HL-60/S4 (cell line): ENCODE data around the gene AHCYL2.
"Not testable (repeated sequence)": the region's sequence is repeated elsewhere in the genome, so short reads cannot be mapped to it uniquely, and the experiment has no call there.

ENCODE experiments used
- in situ Hi-C: fragments of 300-500 bp; cut with MboI; formaldehyde crosslinking; loops from 2 replicates; pipeline ENCODE4 v1.14.3; 2022; ENCODE audit warnings: low sequenced_read_pairs

Gene AHCYL2

DNA sequence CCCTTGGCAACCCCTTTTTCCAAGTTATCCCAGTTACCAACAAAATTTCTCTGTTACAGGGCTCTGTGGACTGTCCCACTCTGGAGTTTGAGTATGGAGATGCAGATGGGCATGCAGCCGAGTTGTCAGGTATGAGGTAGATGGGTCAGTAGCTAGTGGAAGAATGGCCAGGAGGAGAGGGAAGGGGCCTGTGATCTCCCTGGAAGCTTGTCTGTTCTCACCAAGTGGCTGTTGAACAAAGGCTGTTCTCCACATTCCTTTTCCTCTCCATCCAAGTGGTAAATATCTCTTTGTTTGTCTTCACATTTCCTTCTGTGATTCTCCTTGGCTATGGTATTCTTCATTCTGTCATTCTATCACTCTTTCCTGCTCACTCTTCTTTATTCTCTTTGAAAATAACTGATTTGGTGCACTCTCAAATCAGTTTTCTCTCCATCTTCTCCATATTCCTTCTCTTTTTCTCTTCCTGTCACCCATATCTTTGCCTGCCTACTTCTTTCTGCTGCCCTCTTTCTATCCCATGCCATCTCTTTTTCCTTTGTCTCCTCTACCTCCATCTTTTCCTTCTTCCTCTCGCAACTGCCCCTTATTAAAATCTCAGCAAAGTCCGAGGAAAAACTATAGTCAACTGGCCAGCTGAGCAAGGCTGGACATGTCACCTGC, 215.3 kb downstream of the AHCYL2 start:
- in situ Hi-C loops = no loop called here

DNA sequence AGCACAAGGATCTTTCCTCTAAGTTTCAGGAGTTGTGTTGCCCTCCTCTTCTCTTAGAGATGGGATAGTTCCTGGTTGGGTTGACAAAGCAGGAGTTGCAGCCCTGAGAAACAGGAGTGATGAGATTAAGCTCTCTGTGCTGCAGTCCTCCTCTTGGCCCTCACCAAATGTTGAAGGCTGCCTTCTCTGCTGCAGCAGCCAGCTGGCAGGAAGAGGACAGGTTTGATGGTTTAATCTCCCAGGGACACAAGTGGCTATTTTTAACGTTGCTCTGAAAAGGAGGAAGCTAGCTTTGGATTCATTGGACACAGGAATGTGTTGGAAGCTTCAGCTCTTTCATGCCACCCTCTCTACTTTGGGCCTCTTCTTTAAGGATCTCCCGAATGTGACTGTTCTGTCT, 218.8 kb downstream of the AHCYL2 start:
- in situ Hi-C loops = no loop called here

DNA sequence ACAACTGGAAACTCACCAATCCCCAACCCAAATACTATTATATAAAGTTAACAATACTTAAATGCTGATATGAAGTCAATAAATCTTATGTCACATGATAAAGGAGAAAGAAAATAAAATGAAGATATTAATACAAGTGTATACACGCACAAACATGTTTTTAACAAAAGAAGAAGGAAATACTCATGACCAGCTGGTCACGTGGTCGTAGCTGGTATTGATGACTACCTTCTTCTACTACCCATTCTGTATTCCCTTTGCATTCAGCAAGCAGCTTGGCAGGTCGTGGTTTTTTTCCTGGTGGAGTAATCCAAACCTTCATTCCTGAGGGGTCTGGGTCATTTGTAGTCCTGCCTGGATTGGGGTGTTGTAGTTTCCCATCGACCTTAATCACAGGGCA, 219.9 kb downstream of the AHCYL2 start:
- in situ Hi-C loops = not testable (repeated sequence)

DNA sequence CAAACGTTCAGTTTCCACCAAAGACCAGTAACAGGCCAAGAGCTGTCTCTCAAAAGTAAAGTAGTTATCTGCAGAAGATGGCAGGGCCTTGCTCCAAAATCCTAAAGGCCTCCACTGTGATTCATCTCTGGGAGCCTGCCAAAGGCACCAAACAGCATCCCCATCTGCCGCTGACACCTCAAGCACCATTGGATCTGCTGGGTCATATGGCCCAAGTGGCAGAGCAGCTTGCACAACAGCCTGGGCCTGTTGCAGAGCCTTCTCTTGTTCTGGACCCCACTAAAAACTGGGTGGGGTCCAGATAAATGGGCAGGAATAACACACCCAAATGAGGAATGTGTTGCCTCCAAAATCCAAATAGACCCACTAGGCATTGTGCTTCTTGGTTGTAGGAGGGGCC, 222.1 kb downstream of the AHCYL2 start:
- in situ Hi-C loops = not testable (repeated sequence)

DNA sequence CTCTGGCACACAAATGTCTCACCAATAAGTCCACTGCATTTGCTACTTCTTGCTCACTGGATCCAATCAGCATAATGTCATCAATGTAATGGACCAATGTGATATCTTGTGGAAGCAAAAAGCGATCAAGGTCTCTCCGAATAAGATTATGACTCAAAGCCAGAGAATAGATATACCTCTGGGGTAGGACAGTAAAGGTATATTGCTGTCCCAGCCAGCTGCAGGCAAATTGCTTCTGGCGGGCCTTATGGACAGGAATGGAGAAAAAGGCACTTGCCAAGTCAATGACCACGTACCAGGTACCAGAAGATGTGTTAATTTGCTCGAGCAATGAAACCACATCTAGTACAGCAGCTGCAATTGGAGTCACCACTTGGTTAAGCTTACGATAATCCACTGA, 222.6 kb downstream of the AHCYL2 start:
- in situ Hi-C loops = not testable (repeated sequence)

DNA sequence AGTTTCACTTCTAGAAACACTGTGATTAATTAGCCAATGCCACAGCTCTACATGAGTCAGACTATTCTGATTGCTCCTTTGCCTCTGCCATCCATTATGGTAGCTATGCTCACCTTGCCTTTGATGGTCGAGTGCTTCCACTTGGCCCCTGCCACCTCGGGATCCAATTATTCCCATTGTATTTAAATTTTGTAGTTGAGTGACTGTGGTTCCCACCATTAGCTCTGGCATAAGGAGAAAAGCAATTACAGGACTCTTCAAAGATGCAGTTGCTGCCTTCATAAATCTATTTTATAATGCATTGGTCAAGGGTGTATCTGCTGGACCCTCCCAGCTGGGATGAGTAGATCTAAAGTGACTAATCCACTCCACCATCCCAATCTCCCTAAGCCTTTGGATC, 223.8 kb downstream of the AHCYL2 start:
- in situ Hi-C loops = not testable (repeated sequence)

DNA sequence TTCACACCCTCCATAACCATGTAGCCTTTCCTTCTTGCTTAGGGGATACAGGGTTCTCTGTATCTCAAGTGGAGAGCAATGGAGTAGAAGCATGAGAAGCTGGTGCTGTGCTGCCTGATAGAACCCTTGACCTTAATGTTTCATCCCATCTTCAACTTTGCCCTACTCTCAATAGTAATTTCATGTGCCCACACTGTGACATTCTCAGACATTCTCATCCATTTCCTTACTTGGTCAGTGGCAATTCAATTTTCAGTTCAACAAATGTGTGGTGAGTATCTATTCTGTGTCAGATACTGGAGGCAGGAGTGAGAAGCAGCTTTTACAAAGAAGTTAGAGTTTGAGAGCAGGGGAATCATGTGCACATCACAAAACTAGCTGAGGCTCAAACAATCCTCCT, 225.5 kb downstream of the AHCYL2 start:
- in situ Hi-C loops = loop anchor here (25.0 kb wide), 1 partner anchor 238 kb away; no protein-coding TSS in a partner anchor

DNA sequence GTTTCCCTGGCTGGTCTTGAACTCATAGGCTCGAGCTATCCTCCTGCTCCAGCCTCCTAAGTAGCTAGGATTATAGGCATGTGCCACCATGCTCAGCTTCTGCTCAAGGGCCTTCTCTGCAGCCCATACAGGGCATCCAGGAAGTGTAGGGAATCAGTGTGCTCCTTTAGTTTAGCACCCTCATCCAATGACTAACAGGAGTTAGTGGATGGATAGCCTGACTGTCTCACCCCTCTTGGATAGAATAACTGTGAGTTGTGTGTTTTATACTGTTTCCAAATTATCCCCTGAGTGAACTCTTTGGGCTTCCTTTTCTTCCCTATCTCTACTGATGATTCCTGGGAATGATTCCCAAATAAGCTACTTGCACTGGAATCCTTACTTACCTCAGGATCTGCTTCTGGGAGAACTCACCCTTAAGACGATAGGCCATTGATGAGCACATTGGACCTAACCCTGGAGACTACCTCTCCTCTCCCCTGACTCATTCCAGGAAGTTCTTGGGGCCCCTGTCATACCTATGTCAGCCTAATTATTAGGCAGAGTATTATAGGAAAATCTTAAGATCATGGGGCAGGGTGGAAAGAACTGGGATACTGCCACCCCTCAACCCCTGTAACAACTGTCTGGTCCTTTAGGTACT, 227.9 kb downstream of the AHCYL2 start:
- in situ Hi-C loops = loop anchor here (25.0 kb wide), 1 partner anchor 240 kb away; no protein-coding TSS in a partner anchor

DNA sequence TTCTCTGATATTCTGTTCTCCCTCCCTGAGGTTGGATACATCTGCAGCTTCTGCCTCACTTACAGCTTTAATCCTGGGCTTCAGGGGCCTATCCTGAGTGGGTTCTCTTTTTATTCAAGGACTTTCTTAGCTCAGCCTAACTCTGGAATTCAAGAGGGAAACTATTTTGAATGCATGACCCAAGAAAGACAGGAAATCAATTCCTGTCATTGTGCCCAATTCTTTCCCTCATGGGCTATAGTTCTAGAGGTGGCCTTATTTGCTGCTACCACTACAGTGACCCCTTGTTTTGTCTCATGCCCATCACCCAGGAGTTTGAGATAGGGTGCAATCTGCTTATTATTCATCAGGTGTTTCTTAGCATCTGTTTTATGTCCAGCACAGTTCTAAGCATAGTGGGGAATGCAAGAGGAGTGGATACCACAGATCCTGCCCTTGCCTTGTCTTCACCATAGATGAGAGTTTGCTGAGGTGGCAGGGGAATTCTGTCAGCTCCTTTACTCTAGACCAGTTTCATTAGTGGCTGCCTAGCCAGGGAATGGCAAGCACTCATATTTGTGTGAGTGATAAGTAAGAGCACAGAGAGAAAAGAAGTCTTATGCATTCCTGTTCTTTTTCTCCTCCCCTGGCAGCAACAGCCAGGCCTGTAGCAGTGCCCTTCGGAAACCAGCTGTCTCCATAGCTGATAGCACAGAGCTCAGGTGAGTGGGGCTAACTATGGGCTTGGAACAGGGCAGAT, 228.8 kb downstream of the AHCYL2 start:
- in situ Hi-C loops = loop anchor here (25.0 kb wide), 1 partner anchor 241 kb away; no protein-coding TSS in a partner anchor

DNA sequence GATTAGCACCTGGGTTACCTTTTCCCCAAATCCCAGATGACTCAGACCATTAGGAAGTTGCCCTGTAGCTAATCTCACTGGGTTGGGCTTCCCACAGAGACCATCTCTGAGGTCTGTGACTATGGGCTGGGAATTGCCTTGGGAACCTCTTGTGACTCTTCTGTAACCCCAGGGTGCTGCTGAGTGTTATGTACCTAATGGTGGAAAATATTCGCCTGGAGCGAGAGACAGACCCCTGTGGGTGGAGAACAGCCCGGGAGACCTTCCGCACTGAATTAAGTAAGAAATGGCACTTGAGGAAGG, 229.4 kb downstream of the AHCYL2 start:
- in situ Hi-C loops = loop anchor here (25.0 kb wide), 1 partner anchor 242 kb away; no protein-coding TSS in a partner anchor

DNA sequence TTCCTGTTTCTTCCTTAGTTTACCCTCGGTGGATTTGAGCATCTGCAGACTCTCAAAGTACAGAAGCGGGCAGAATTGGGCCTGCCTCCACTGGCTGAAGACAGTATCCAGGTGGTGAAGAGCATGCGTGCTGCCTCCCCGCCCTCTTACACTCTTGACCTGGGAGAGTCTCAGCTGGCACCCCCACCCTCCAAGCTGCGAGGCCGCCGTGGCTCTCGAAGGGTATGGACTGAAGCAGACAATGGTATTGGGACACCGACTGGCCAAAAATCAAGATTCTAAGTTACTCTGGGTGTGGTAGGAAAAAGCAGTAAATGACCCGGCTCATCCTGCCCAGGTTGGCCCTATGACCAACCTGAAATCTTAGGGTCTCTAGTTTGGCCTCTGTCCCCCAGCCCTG, 231.6 kb downstream of the AHCYL2 start:
- in situ Hi-C loops = loop anchor here (25.0 kb wide), 1 partner anchor 244 kb away; no protein-coding TSS in a partner anchor

DNA sequence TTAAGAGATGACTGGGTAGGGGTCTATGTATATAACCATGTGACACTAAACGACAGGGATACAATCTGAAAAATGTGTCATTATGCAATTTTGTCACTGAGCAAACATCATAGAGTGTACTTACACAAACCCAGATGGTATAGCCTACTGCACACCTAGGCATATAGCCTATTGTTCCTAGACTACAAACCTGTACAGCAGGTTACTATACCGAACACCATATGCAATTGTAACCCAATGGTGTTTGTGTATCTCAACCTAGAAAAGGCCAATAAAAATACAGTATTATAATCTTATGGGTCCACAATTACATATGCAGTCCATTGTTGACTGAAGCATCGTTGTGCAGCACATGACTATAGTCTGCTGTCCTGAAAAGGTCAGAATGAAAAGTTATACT, 232.3 kb downstream of the AHCYL2 start:
- in situ Hi-C loops = loop anchor here (25.0 kb wide), 1 partner anchor 245 kb away; no protein-coding TSS in a partner anchor

DNA sequence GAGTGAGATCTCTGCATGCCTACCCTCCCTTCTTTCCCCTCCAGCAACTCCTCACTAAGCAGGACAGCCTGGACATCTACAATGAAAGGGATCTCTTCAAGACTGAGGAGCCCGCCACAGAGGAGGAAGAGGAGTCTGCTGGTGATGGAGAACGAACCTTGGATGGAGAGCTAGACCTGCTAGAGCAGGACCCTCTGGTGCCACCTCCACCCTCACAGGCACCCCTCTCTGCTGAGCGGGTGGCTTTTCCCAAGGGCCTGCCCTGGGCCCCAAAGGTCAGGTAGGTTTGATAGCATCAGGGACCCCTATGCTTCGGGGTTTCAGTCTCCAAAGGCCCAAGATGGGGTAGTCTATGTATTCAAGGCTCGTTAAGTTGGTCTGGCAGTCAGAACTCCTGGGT, 233.3 kb downstream of the AHCYL2 start:
- in situ Hi-C loops = loop anchor here (25.0 kb wide), 1 partner anchor 246 kb away; no protein-coding TSS in a partner anchor

DNA sequence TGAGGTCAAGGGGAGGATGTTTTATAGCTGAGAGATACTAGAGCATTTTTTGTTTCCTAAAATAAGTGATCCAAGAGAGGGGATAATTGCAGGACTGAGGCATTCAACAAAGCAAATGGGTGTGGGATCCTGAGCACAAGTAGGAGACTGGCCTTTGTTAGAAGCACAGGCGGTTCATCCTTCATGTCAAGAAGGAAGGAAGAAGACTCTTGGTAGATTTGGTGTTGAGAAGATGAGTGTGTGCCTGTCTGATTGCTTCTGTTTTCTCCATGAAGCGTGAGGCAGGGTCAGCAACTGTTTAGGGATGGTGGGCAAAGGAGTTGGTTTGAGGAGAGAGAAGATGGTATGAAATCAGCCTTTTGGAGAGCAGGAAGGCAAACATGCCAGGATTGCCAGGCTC, 237.0 kb downstream of the AHCYL2 start:
- in situ Hi-C loops = loop anchor here (10.0 to 25.0 kb wide), 2 partner anchors 87 to 250 kb away; no protein-coding TSS in a partner anchor

DNA sequence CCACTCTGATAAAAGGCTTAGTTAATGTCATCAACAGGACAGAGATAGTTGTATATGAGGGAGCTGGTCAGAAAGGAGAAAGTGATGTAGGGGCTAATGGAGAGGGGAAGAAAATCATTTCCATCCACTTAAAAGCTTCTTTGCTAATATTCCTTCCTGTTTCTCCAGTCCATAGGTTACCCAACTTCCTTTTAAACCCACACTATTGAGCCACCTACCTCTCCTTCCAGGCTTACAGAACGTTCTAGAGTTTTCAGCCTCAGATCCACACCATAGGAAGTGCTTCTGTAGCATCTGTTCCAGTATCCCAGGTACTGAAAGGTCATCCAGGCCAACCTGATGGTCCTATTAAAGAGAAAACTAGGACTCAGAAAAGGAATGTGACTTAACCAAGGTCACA, 237.6 kb downstream of the AHCYL2 start:
- in situ Hi-C loops = loop anchor here (10.0 to 25.0 kb wide), 2 partner anchors 88 to 250 kb away; no protein-coding TSS in a partner anchor

DNA sequence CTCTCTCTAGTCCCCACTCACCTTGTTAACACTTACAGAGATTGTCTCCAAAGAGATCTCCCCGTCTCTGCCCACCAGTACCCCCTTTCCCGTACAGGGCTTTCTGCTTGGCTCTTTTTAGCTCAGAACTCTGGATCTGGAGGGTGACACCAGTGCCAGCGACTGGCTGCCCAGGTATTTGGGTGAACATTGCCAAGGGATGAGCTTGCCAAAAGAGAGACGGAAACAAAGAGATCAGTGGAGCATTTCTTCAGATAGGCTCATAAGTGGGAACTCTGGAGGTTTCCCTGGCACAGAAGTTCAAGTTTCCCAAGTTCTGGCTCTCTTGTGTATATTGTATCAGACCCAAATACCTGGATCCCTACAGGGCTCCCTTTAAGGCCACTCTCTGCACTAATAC, 239.4 kb downstream of the AHCYL2 start:
- in situ Hi-C loops = loop anchor here (10.0 to 25.0 kb wide), 2 partner anchors 89 to 252 kb away; no protein-coding TSS in a partner anchor

DNA sequence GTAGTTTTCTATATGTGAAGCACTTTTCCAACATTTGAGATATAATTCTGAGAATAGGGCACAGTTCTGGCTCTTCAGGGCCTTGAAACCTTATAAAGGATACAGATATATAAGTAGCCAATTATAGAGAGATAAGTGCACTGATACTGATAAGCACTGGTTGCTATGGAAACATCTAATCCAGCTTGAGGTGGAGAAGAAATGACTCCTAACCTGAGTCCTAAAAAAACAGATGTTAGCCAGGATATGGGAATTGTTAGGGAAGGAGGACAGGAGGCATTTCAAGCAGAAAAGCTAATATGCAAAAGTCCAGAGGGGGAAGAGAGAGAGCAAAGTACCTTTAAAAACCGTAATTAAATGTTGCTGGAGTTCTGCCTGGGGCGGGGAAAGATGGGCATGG, 240.2 kb downstream of the AHCYL2 start:
- in situ Hi-C loops = loop anchor here (10.0 to 25.0 kb wide), 2 partner anchors 90 to 253 kb away; no protein-coding TSS in a partner anchor

DNA sequence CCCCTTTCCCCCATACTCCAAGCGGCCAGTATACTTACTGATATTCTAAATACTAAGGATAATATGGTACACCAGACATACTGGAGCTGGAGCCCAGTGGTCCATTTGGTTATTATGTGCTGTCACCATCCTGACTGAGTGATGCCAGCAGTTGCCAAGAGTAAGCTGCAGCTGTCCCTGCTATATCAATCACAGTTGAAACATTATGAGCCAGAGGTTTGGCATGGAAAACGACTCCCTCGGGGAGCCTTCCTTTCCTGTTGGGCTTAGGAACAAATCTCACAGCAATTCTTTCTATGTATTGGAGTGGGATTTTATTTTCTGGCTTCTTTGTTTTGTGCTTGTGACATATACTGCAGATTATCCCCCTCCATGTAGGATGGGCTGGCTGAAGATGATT, 242.0 kb downstream of the AHCYL2 start:
- in situ Hi-C loops = loop anchor here (10.0 to 25.0 kb wide), 2 partner anchors 92 to 254 kb away; no protein-coding TSS in a partner anchor

DNA sequence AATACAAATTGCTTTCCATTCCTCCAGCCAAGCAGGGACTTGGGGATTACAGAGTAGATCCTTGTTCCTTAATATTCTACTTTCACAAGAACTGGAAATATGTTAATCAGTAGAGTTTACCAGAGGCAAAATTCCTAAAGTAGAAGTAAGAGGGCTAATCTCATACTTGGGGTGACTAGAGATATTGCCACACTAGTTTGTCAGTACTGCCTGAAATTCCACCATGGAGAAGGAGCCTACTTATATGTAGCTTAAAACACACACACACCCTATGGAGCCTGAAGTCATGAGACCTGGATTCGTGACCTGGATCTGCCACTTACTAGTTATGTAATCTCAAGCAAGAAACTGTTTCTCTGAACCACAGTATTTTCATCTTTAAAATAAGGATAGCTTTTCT, 243.3 kb downstream of the AHCYL2 start:
- in situ Hi-C loops = loop anchor here (10.0 to 25.0 kb wide), 2 partner anchors 93 to 256 kb away; no protein-coding TSS in a partner anchor

DNA sequence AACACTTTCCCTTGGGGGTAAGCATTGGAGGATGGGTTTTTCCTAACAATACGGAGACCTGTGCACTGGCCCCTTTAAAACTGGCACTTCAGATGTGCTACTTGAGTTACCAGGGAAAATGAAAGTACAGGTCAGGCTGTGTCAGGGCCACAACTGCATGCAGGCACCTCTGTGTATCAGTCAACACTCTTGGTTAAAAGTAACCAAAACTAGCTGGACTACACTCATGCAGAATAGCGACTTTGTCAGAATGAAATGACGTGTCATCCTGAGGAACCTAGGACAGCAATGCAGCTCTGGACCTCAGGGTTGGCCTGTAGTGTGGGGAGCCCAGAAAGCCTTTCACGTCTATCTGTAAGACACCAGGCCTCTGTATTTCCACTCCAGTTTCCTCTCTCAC, 243.7 kb downstream of the AHCYL2 start:
- in situ Hi-C loops = loop anchor here (10.0 to 25.0 kb wide), 2 partner anchors 94 to 256 kb away; no protein-coding TSS in a partner anchor

DNA sequence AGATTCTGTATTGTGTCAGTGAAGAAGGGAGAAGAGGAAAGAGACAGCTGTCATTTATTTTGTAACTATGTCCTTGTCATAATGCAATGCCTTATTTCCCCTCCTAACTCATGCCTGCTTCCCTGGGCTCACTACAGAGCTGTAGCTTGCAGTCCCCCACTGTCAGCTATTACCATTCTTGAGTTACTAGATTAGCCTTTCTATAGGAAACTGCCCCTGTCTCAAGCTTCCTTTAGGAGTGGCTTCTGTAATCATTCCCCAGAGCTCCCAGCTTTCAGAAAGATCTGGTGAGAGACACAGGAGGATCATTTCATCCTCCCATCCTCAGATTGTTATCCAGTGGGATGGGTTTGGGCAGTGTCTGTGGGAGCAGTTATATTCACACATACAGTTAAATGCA, 245.1 kb downstream of the AHCYL2 start:
- in situ Hi-C loops = loop anchor here (10.0 to 25.0 kb wide), 2 partner anchors 95 to 258 kb away; no protein-coding TSS in a partner anchor
